VCaP (cell line): ENCODE measurements around the gene KLK13.

Experiments used
- H3K27ac ChIP-seq: fragments of 450-650 bp; 2 replicates; pipeline ENCODE4 v1.5.1; 2017
- CTCF ChIP-seq: fragments of 450-650 bp; conservative IDR thresholded peaks from 2 replicates; pipeline ENCODE4 v1.5.1; 2017; ENCODE audit warnings: mild to moderate bottlenecking, moderate library complexity

Gene KLK13

GRCh38 chr19:51034704-51035103 lies 30.2 kb downstream of the KLK13 start, which contains the start of gene KLK12:
Gene KLK12, minus strand, starts transcription at chr19:51035002. Its CDS starts 381 bp downstream, at chr19:51034621.
- TF ChIP-seq CTCF, result no peak
- no peak within 1 kb of the TSS for H3K27ac ChIP-seq

- H3K27ac ChIP-seq, result no peak overlapping the region
- TF ChIP-seq CTCF, result no peak
Observed at GRCh38 chr19:51031880-51032225, 33.0 kb downstream of the KLK13 start.

- no peak overlapping the region for H3K27ac ChIP-seq
- no peak for TF ChIP-seq CTCF
Observed at GRCh38 chr19:51031220-51031879, 33.5 kb downstream of the KLK13 start.

GRCh38 chr19:51030631-51031030 lies 34.3 kb downstream of the KLK13 start:
- H3K27ac ChIP-seq, result no peak overlapping the region
- no peak for TF ChIP-seq CTCF

GRCh38 chr19:51029718-51030117 lies 35.2 kb downstream of the KLK13 start:
- TF ChIP-seq CTCF, result no peak
- H3K27ac ChIP-seq, result no peak overlapping the region

- no peak for TF ChIP-seq CTCF
- no peak overlapping the region for H3K27ac ChIP-seq
Observed at GRCh38 chr19:51027873-51028272, 37.0 kb downstream of the KLK13 start.

- no peak for TF ChIP-seq CTCF
- H3K27ac ChIP-seq, result no peak overlapping the region
Observed at GRCh38 chr19:51027126-51027806, 37.6 kb downstream of the KLK13 start.
